Inflammatory macrophage treated with lipopolysaccharide for 1 hour (primary cell): ENCODE data around the gene PCSK4.
A peak's percentile ranks its signal among the peaks of the same experiment; 100 is the strongest.
"Not testable (repeated sequence)": the region's sequence is repeated elsewhere in the genome, so short reads cannot be mapped to it uniquely, and the experiment has no call there.

Experiments
- DNase-seq, 2 donors: peaks; one replicate each; pipeline ENCODE4 v3.0.0-alpha.2; 2020 to 2022

The PCSK4 gene

GRCh38 chr19:1521636-1522035 is 31.5 kb upstream of the PCSK4 start:
- DNase-seq = no peak

GRCh38 chr19:1520203-1520780 is 30.1 kb upstream of the PCSK4 start:
- no peak for DNase-seq

- not testable (repeated sequence) for DNase-seq
These were observed 29.7 kb upstream of the PCSK4 start for GRCh38 chr19:1519802-1520201.

DNA sequence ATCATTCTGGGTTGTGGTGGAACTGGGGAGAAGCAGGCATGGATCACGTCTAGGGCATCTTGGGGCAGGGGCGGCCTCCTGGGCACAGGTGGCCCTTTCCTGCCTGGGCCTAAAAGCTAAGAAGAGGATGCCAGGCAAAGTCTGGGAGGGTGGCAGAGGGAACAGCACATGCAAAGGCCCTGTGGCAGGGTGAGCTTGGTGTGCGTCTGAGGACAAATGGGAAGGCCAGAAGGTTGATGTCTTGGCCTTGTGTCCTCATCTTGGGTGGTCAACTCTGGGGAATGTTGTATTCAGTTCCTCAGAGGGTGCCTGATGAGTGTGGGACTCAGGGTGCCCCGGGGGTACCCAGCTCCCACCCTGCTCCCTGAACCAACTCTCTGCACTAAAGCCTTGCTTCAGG is 28.3 kb upstream of the PCSK4 start:
- no peak for DNase-seq

DNA sequence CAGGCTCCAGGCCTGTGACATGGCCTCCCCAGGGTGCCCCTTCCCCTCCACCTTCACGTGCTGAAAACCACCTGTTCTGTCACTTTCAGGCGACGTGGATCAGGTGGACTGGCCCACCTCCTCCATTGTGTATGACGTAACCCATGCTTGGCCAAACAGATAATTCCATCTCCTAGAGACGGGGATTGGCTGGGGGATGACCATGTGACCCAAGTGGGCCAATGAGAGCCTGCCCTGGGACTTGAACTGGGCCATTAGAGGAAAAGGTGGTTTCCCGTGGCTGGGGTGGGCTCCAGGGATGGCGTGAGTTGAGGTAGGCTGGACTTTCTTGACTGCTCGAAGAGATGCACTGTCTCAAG is 26.2 kb upstream of the PCSK4 start:
- DNase-seq = no peak

- no peak for DNase-seq
These were observed 25.0 kb upstream of the PCSK4 start for GRCh38 chr19:1514986-1515721.

DNA sequence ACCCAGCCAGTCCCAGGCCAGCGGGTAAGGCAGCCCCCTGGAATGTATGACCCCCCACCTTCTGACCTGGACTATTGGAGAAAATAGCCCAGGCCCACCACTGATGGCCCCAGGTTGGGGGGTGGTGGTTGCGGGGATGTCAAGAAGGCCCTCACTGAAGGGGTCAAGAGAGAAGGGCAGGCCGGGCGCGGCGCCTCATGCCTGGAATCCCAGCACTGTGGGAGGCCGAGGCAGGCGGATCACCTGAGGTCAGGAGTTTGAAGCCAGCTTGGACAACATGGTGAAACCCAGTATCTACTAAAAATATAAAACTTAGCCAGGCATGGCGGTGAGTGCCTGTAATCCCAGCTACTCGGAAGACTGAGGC is 24.1 kb upstream of the PCSK4 start:
- DNase-seq = no peak

DNA sequence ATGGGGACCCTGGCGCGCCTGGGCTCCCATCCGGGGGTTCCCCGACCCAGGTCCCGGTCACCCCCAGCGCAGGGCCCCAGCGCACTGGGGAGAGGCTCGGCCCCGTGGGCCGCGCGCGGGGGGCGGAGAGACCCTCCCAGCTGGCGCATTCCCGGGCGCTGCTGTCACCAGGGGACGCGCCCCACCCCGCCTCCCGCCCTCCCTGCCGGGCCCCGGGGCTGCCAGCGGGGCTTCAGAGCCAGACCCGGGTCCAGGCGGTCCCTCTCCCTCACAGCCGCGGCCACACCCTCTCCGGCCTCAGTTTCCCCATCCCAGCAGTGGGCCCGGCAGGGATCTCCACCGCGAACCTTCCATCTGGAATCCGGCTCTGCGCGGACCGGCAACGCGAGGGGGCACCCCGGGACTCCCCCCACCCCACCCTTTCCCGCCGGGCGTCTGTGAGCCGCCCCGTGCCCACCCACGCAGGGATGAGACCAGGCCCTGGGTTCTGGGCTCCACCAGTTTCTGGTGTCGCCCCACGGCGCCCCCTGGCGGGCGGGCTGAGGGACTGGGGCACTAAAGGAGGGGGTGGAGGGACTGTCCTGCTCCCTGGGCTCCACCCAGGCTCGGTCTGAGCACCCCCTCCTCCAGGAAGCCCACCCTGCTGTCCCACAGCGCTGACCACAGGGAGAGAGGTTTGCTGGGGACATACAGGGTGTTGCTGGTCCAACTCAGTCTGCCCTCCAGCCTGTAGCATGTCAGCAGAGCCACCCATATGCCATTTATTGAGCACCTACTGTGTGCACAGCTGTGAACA is 23.5 kb upstream of the PCSK4 start:
- peak; percentile 54 to 67 for DNase-seq

GRCh38 chr19:1512671-1513498 is 22.7 kb upstream of the PCSK4 start, which contains the start of gene ADAMTSL5:
TSS of gene ADAMTSL5 (minus strand) at chr19:1513019. CDS start at chr19:1510943, 2,076 bp downstream.
- DNase-seq = peak; percentile 35 to 51

DNA sequence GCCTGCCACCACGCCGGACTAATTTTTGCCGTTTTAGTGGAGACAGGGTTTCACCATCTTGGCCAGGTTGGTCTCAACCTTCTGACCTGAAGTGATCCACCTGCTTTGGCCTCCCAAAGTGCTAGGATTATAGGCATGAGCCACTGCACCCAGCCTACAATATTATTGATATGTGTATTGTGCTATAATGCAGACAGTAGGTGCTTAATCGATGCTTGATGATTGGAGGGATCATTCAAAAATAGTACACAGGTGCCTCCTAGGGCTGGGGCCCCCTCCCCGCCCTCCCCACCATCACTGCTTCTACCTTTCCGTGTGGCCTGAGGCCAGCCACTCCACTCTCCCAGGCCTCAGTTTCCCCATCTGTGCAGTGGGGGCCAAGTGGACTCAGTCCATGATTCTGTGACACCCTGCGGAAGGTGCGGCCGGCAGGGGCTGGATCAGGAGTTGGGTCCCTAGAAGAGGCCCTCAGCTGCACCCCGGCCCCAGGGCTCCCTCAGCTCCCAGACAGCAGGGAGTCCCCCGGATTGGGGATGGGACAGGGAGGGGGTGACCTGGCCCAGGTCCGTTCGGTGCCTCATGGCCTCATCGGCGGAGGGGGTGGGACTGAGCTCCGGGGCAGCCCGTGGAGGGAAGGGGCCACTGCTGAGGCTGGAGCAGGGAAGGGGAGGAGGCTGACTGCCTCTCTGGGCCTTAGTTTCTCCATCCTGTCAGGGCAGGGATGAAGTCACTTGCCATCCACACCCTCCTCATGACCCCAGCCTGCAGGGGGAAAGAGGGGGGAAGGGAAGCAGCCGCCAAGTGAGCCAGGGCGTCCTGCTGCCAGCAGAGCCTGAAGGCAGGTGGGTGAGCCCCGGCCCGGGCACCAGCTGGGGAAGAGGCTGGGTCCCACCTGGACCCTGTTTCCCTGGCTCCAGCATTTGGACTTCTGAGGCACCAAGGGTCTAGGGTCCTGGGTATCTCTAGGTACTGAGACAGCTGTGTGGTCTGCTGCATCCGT is 21.5 kb upstream of the PCSK4 start:
- no peak for DNase-seq

DNA sequence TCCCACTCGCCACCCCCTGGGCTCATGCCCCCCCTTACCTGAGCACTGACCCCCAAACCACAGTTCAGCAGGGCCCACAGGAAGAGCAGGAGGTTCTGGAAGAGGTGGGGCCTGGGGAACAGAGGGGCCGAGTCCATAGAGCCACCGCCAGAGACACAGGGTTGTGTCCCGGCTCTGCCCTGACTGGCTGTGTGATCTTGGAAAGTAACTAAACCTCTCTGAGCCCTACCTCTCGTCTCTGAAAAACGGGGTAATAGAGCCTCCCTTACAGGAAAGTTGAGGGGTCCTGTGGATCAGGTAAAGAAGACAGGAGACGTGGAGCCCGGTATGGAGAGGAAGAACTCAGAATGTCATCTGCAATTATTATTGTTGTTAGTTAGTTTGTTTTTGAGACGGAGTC is 20.7 kb upstream of the PCSK4 start:
- DNase-seq = no peak

- DNase-seq = no peak
These were observed 20.3 kb upstream of the PCSK4 start for GRCh38 chr19:1510442-1510806.

DNA sequence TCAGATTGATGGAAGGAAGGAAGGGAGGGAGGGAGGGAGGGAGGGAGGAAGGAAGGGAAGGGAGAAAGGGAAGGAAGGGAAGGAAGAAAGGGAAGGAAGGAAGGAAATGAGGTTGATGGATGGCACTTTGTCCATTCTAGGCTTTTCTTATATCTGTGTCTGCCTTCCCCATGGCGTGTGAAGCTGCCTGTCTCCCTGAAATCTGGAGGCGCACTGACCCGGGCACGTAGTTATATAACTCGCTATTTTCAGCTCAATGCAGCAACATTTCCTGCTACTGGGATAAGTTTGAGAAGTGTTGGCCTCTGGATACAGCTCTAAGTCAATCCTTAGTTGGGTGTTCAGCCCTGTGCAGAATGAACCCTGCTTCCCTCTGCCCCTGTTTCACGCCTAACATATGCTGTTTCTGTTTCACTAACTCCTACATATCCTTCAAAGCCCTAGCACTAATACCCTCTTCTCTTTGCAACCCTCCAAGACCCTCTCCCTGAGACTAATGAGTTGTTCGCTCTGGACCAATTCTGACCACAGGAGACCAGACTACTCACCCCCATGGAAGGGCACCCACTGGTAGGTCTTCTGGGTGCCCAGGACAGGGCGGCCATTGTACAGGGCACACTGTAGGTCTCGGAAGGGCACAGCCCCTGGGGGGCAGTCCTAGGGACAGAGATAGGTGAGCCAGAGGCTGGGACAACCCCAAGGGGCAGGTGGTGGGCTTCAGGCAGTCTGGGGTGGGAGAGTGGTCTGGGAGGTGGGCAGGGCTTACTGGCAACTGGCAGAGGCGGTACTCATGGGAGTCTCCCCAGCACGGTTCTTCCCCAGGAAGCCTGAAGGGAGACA is 19.7 kb upstream of the PCSK4 start:
- no peak for DNase-seq

- DNase-seq = no peak
These were observed 18.3 kb upstream of the PCSK4 start for GRCh38 chr19:1508507-1508856.

- DNase-seq = peak; percentile 78 to 92
These were observed 17.8 kb upstream of the PCSK4 start for GRCh38 chr19:1507763-1508506.

- no peak for DNase-seq
These were observed 17.1 kb upstream of the PCSK4 start for GRCh38 chr19:1507192-1507660.

GRCh38 chr19:1505991-1506881 is 16.1 kb upstream of the PCSK4 start:
- no peak for DNase-seq

- DNase-seq = no peak
These were observed 14.9 kb upstream of the PCSK4 start for GRCh38 chr19:1505012-1505411.
